Neural progenitor cell (in vitro differentiated cells): ENCODE measurements around the gene C16orf46.

Experiments
- EZH2 ChIP-seq: fragments of 200-600 bp; sonication (generic); IDR thresholded peaks from 2 replicates; pipeline ENCODE4 v1.6.1; 2017; ENCODE audit warnings: antibody characterized with exemption, mild to moderate bottlenecking, moderate library complexity
- TF ChIP-seq, protein P1 (sequence below): fragments of 200-600 bp; sonication (generic); IDR thresholded peaks from 2 replicates; pipeline ENCODE4 v1.5.1; 2017; ENCODE audit warnings: antibody characterized with exemption, mild to moderate bottlenecking

DNA sequence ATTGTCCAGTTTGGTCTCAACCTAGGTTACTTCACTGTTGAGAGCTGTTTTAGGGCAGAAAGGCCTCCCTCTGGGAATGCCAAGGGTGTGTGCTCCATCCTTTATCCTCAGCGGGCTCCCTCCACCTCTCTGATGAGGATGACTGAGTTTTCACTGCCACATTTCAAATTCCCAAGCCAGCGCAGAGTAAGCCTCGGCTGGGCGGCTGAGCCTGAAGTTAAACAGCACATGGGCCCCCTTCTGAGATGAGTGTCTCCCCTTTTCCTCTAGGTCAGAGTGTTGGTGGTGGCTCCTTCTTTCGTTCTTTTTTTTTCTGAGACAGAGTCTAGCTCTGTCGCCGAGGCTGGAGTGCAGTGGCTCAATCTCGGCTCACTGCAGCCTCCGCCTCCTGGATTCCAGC is 24.7 kb upstream of the C16orf46 start:
- TF ChIP-seq, protein P1, sequence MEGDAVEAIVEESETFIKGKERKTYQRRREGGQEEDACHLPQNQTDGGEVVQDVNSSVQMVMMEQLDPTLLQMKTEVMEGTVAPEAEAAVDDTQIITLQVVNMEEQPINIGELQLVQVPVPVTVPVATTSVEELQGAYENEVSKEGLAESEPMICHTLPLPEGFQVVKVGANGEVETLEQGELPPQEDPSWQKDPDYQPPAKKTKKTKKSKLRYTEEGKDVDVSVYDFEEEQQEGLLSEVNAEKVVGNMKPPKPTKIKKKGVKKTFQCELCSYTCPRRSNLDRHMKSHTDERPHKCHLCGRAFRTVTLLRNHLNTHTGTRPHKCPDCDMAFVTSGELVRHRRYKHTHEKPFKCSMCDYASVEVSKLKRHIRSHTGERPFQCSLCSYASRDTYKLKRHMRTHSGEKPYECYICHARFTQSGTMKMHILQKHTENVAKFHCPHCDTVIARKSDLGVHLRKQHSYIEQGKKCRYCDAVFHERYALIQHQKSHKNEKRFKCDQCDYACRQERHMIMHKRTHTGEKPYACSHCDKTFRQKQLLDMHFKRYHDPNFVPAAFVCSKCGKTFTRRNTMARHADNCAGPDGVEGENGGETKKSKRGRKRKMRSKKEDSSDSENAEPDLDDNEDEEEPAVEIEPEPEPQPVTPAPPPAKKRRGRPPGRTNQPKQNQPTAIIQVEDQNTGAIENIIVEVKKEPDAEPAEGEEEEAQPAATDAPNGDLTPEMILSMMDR: no peak
- no peak for TF ChIP-seq EZH2
